ENCODE measurements around the gene SPAAR. TPM values are rescaled to one million over a fixed set of nuclear protein-coding genes. Genes with fewer than 3 reads are reported as not detected.

Gene SPAAR
- total RNA-seq, result 0.85 and 5.0 TPM in 2 replicates

DNA sequence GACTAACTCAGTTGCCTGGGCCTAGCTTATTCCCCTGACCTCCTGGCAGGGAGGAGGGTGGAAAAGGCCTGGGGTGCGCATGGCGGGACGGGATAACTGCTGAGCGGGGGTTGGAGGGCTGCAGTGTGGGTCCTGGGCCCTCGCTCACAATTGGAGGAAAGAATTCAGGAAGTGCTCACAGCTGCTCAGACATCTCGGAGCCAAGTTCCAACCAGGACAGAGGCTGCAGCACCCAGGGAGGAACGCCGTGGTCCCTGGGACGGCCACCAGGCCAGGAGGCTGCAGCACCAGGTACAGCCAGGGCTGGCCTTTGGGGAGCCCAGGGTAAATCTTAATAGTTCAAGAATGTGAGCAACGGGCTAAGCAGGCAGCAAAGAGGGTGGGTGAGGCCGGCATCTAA is at the start of gene SPAAR:
SPAAR (plus strand) TSS at position 217 of the 400 bp plus-strand sequence. CDS start 974 bp downstream, outside the sequence.

DNA sequence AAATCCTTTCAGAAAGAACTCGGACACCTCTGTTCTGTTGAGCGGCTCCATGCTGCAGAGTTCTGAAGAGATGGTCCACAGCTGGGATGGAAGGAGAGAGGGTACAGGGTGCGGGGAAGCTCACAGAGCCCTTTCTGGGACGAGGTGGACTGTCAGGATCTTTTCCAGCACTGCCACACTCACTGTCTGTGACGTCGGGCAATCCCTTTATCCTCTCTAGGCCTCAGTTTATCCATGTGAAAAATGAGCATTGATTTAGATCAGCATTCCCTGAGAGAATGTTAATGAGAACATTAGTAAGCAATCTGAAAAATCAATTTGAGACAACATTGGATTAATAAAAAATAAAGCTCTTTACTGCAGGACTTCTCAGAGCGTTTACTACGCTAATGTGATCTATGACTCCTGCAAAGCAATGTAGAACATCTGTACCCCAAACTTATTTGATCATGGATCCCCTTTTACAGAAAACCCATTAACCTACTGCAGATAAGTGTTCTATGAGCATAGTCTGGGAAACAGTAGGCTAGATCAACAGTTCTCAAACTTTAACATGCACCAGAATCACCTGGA is 38.9 kb upstream of the SPAAR start, which contains the start of gene OR13J1:
OR13J1 (minus strand) TSS at position 51 of the 573 bp plus-strand sequence; CDS start at position 51, 0 bp downstream.

DNA sequence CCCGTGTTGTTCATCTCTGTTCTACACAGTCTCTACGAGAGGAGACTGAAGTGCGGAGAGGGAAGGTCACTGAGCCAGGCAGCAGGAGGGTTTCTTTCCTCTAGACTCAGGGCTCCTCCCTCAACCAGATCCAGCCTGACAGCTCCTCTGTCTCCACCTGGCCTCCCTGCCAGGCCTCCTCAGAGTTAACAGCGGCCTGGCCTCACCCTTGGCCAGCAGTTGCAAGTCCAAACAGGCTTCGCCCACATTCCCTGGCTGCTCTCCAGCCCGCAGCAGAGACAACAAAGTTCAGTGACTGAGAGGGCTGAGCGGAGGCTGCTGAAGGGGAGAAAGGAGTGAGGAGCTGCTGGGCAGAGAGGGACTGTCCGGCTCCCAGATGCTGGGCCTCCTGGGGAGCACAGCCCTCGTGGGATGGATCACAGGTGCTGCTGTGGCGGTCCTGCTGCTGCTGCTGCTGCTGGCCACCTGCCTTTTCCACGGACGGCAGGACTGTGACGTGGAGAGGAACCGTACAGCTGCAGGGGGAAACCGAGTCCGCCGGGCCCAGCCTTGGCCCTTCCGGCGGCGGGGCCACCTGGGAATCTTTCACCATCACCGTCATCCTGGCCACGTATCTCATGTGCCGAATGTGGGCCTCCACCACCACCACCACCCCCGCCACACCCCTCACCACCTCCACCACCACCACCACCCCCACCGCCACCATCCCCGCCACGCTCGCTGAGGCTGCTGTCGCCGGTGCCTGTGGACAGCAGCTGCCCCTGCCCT is 3.2 kb upstream of the SPAAR start, which contains the start of gene HRCT1:
HRCT1 (plus strand) TSS at position 291 of the 768 bp plus-strand sequence; CDS start at position 377, 86 bp downstream.

DNA sequence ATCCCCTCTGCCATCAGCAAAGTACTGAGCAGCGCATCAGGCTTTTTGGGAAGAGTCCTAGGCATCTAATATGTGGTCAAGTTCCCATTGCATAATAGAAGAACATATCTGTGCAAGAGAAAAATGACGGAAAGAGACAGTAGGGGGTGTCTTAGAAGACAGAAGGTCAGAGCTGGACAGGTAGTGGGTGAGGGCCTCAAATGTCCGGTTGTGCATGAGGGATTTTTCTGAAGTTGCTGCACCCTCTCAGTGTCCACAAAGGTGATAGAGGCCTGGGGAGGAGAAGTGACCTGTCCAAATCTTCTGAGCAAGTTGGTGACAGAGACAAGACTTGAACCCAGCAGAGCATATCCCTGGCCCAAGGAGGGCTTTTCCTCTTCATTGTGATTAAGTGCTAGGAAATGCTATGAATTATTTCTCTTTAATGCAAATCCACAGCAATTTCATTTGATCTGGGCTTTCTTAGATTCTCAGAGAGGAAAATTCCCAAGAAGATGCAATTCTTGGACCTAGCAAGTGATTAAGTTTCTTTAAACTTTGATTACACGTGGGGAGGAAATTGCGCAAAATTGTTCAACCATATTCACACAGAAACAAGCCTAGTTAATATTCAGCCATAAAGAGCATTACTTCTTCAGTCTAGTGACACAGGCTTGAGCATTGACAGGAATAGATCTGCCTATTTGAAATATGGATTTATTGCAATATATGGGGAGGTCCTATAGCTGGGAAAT is 49.0 kb downstream of the SPAAR start, which contains the start of gene OR2S2:
OR2S2 (minus strand) TSS at position 51 of the 734 bp plus-strand sequence. CDS start 56 bp downstream, outside the sequence.

Other genes with a start within 250 kb of the SPAAR start
- gene ARHGEF39, start 244.3 kb upstream of the SPAAR start, total RNA-seq, result 0.28 and 3.6 TPM in 2 replicates
- gene CA9, start 235.6 kb upstream of the SPAAR start, total RNA-seq, result 0.38 and 2.8 TPM in 2 replicates
- gene TPM2, start 219.6 kb upstream of the SPAAR start, total RNA-seq, result 870 and 1,301 TPM in 2 replicates
- gene TLN1, start 177.3 kb upstream of the SPAAR start, total RNA-seq, result 342 and 359 TPM in 2 replicates
- 77.5 and 112 TPM in 2 replicates for gene CREB3, start 176.8 kb upstream of the SPAAR start, total RNA-seq
- gene GBA2, start 160.3 kb upstream of the SPAAR start, total RNA-seq, result 15.2 and 19.9 TPM in 2 replicates
- gene RGP1, start 160.2 kb upstream of the SPAAR start, total RNA-seq, result 10.1 and 10.9 TPM in 2 replicates
- not detected in 2 replicates for gene MSMP, start 155.2 kb upstream of the SPAAR start, total RNA-seq
- 10.9 and 18.3 TPM in 2 replicates for gene NPR2, start 117.9 kb upstream of the SPAAR start, total RNA-seq
- 0.58 and 1.1 TPM in 2 replicates for gene SPAG8, start 97.2 kb upstream of the SPAAR start, total RNA-seq
- gene HINT2, start 94.4 kb upstream of the SPAAR start, total RNA-seq, result 6.5 and 17.1 TPM in 2 replicates
- gene FAM221B, start 80.8 kb upstream of the SPAAR start, total RNA-seq, result not detected in 2 replicates
- gene TMEM8B, start 80.3 kb upstream of the SPAAR start, total RNA-seq, result 0.58 and 2.0 TPM in 2 replicates
- not detected in 2 replicates for gene OR13J1, start 39.1 kb upstream of the SPAAR start, total RNA-seq
- 0.28 and 0.58 TPM in 2 replicates for gene HRCT1, start 3.3 kb upstream of the SPAAR start, total RNA-seq
- gene OR2S2, start 48.7 kb downstream of the SPAAR start, total RNA-seq, result 0.19 TPM in 1 of 2 replicates, not detected in the other
- 24.2 and 81.7 TPM in 2 replicates for gene RECK, start 127.4 kb downstream of the SPAAR start, total RNA-seq
- 31.3 and 41.4 TPM in 2 replicates for gene GLIPR2, start 227.2 kb downstream of the SPAAR start, total RNA-seq

Data from regular cardiac myocyte (primary cell).